Sigmoid colon (tissue), 3 donors: ENCODE data around the gene KRTAP9-7.

Experiments
- CTCF ChIP-seq, 4 experiments: fragments of 450-650 bp in 3 of 4; fragments of 200-600 bp in 1 of 4; IDR thresholded peaks; one replicate each; pipeline ENCODE4 v1.5.1; 2016 to 2019; ENCODE audit warnings: antibody characterized with exemption in 4 of 4, mild to moderate bottlenecking in 3 of 4, moderate library complexity in 2 of 4
- POLR2A ChIP-seq, 2 donors: fragments of 450-650 bp; IDR thresholded peaks; one replicate each; pipeline ENCODE4 v1.6.1; 2016; ENCODE audit warnings: antibody characterized with exemption in 2 of 2, mild to moderate bottlenecking in 2 of 2, moderate library complexity in 2 of 2

GRCh38 chr17:41301916-41302901 is 26.7 kb downstream of the KRTAP9-7 start, which contains the start of gene KRTAP29-1:
- TF ChIP-seq CTCF (IDR thresholded peaks at IDR 0.05) = no peak
- no peak for TF ChIP-seq POLR2A (IDR thresholded peaks at IDR 0.05)
